ENCODE results near the gene PHACTR2.

DNA sequence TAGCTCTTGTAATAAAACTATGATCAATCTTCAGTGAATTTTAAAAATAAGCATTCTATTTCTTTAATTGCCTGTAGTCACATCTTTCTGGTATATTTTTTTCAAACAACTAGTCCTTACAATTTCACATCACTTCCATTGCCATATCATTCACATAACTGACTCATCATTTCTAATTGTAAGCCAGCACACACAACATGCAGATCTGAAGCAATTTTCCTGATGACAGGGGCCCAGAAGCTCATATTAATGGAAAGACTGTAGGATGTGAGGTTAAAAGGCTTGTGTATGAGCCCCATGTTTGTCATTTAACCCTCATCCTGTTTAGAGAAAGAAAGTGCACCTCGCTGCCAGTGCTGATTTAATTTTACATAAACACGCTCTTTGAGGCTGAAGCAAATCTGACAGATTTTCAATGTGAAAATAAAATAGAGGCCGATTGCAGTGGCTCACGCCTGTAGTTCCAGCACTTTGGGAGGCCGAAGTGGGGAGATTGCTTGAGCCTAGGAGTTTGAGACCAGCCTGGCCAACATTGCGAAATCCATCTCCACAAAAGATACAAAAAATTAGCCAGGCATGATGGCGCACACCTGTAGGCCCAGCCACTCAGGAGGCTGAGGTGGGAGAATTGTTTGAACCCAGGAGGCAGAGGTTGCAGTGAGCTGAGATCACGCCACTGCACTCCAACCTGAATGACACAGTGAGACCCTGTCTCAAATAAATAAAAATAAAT lies 125.2 kb downstream of the PHACTR2 start:
- TF ChIP-seq, protein P1, sequence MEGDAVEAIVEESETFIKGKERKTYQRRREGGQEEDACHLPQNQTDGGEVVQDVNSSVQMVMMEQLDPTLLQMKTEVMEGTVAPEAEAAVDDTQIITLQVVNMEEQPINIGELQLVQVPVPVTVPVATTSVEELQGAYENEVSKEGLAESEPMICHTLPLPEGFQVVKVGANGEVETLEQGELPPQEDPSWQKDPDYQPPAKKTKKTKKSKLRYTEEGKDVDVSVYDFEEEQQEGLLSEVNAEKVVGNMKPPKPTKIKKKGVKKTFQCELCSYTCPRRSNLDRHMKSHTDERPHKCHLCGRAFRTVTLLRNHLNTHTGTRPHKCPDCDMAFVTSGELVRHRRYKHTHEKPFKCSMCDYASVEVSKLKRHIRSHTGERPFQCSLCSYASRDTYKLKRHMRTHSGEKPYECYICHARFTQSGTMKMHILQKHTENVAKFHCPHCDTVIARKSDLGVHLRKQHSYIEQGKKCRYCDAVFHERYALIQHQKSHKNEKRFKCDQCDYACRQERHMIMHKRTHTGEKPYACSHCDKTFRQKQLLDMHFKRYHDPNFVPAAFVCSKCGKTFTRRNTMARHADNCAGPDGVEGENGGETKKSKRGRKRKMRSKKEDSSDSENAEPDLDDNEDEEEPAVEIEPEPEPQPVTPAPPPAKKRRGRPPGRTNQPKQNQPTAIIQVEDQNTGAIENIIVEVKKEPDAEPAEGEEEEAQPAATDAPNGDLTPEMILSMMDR (conservative IDR thresholded peaks at IDR 0.05) = no peak
- TF ChIP-seq EZH2 (IDR thresholded peaks at IDR 0.05; ENCODE audit: low read depth) = no peak
